ENCODE data around the gene DYNC1I1.

Gene DYNC1I1

DNA sequence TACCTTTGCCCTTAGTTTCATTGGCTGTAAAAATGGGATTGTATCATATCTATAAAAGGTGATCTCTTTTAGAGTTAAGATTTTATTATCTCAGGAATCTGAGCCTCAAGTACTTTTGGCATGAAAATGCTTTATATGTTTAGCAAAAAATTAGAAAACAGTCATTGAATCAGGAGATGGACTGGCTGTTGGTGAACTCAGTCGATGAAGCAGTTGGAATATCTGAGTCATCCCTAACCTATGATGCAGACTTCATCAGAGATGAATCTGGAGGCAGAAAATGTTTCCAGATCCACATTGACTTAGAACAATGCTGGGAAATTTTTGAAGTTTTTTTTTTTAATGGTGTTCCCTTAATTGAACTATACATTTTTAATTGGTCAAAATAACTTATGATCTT, 321.1 kb downstream of the DYNC1I1 start:
- no peak for DNase-seq

DNA sequence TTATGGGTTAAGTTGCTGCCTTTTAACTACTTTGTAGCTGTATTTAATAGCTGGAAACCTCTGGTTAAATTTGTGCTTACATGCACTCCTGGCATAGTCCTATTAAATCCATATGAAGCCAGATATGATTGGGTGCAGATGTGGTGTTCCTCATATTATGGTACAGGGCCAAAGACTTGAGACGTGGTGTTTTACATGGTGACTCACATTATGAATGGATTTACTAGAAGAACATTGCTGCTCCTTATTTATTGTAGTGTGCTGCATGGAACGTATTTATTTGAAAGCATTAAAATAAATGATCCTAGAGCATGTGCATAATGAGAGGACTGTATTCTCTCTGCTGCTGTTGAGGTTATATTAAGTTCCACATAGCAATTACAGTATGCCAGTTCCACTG, 325.5 kb downstream of the DYNC1I1 start:
- DNase-seq: no peak

DNA sequence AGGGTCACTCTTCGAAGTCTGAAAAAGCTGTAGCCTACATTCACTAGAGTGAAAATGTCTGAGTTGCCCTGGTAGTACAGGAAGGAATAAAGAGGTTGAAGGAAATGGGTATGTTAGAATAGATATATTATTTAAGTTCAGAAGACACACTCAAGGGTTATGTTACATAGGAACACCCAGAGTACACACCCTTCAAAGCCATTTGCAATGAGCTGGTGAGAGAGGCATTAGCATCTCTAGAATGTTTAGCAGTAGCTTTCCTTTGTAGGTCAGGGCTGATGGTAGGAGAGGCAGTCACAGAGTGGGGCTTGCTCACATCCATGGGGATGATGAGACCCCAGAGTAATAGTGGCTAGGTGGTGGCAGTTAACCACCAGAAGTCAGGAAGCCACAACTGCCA, 328.4 kb downstream of the DYNC1I1 start:
- no peak for DNase-seq

DNA sequence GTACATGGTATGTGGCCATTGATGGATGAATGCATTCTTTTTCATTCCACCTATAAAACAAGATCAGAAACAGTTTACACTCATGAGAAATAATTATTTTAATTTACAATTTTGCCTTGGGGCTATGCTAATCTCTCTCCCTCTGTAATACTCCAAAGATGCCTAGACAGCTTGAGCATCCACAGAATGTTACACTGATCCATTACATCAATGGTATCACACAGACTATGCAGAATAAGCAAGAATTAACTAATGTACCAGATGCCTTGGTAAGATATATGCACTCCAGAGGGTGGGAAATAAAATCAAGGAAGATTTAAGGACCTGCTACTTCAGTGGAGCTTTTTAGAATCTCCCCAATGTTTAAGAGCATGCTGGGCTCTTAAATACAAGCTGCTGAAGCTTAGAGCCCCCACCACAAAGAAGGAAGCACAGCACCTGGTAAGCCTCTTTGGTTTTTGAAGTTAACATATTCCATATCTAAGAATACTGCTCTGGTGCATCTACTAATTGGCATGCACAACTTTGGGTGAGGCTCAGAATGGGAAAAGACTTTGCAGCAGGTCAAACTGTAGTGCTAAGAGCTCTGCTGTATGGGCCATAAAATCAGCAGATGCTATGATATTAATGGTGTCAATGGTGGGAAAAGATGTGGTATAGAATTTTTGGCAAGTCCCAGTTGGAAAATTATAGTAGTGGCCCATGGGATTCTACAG, 329.9 kb downstream of the DYNC1I1 start:
- DNase-seq: no peak

- no peak for DNase-seq
Observed at GRCh38 chr7:96104984-96105383, 332.6 kb downstream of the DYNC1I1 start.

DNA sequence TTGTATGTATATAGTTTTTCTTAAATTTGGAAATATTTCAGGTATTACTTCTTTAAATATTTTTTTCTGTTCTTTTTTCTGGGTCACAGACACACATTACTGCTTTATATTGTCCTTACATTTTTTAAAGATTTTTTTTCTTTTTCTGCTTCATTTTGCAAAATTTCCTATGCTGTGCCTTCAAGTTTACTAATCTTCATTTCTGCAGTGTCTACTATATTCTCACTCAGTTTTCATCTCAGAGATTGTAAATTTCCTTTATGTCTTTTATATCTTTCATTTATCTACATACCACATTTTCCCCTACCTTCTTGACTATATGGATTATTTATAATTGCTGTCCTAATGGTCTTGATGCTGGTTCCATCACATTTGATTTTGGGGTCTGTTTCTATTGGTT, 339.1 kb downstream of the DYNC1I1 start:
- no peak for DNase-seq

DNA sequence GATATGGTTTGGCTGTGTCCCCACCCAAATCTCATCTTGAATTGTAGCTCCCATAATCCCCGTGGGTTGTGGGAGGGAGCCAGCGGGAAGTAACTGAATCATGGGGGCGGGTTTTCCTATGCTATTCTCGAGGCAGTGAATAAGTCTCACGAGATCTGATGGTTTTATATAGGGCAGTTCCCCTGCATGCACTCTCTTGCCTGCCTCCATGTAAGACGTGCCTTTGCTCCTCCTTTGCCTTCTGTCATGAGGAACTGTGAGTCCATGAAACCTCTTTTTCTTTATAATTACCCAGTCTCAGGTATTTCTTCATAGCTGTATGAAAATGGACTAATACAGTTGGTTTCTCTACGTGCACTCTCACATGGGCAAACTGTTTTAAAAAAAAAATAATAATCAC, 341.8 kb downstream of the DYNC1I1 start:
- no peak for DNase-seq

DNA sequence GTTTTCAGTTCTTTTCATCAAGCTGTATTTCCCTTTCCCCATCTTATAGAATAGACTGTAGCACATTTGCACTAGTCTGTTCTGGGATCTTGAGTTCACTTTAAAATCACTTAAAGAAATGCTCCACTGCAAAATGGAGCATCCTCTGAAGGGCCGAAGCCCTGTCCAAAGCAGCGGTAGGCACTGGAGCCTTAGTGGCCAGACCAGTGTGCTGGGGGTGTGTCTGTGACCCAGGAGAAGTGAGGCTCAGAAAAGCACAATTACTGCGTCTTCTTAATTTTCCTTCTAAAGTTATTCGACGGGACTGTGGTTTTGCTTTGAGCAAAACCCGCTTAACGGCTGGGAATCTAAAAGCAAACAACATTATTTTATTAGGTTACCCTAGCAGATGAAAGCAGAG, 343.8 kb downstream of the DYNC1I1 start:
- no peak for DNase-seq

- DNase-seq: no peak
Observed at GRCh38 chr7:96118449-96119001, 346.2 kb downstream of the DYNC1I1 start.

DNA sequence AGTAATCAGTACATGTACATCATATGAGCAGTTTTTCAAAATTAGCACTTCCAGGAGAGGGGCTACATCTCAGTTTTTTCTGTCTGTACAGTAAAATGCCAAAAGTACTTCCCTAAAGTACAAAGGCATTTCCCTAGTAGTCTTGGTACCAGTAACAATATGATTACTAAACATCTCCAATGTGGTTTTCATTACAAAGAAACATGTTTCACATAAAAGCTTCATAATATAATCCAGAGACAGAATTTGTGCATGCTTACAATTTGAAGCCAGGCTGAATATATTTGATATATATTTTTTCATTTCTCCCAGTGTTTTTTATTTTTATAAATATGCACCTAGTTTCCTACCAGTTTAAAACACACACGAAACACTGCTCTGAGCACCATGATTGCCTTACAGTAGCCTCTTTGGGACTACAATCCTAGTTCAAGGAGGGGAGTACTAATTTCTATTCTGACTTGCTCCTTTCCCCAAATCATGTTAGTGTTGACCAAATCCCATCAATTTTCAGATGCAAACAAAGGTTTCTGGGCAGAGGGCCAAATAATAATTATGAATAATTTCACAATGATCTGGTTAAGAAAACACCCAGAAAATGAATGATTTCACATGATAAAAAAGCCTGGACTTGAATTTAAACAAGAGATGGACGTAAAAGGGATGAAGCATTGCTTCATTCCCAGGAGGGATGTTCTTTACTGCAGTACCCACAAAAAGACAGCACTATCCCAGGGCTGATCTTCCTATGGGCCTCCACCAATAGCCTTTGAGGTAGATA, 348.3 kb downstream of the DYNC1I1 start:
- no peak for DNase-seq

DNA sequence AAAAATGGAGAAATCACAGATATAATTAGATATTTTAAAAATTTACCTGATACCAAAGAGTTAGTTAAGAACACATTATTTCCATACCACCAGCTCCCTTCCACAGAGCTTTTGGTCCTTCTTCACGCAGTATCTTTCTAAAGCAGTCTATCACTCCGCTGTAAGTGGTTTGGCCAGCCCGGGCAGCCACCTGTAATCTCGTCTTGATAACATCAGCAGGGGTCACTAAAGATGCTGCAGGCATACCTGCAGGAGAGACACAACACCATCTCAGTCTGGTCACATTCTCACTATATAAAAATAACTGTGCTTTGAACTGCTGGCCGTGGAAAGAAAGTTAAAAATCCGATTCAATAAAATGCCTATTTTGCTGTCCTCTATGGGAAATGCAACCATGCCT, 349.4 kb downstream of the DYNC1I1 start:
- no peak for DNase-seq

DNA sequence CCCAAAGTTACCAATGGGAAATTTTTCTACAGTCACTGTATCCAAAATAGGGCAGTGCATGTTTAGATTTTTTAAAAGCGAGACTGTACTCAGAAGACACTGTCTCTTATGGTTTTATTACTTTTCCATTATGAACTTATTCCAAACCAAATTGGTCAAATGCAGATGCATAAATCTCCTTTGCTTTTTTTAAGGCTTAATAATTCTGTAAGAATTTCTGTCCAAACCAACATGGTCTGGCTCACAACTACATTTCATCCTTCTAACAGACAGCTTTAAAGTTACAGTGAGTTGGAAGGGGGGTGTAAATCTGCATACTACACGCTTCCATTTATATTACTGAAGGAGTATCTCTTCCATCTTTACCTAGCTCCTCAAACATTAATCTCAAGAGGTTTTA, 350.4 kb downstream of the DYNC1I1 start:
- DNase-seq: no peak

- no peak for DNase-seq
Observed at GRCh38 chr7:96126382-96126781, 354.0 kb downstream of the DYNC1I1 start.

DNA sequence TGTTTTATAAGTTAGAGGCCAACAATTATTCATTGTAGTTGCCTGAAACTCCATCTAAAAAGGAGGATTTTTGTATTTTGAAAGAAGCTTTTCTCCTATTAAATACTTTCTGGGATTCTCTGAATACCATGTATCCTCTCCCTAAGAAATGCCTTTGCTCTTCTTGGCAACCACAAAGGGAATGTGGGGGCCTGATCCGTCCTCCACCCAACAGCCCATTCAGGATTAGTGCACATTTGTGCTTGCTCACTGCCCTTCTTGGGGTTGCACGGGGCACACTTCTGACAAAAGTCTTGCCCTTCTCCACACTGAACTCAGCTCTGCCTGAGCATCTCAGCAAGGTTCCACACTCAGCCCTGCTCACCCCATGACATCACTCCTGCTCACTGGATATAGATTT, 355.4 kb downstream of the DYNC1I1 start:
- DNase-seq: no peak

DNA sequence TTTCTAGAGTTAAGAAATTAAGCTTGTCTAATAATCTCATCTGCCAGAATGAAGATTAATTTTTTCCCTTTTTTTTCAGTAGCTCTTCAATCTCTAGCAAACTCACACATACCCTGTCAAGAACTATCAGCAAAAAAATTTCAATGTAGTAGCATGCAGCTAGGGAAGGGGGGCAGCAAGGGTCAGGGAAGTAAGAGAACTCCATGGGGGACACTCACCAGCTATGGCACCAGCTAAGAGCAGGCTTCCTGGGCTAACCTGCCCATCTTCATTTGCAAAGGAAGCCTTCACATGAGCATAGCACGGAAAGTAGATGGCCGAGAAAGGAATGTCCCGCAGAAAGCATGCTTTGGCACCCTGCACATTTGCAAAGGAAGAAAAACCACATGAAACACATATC, 359.2 kb downstream of the DYNC1I1 start:
- peak in 1 of 2 donors; percentile 1 for DNase-seq

DNA sequence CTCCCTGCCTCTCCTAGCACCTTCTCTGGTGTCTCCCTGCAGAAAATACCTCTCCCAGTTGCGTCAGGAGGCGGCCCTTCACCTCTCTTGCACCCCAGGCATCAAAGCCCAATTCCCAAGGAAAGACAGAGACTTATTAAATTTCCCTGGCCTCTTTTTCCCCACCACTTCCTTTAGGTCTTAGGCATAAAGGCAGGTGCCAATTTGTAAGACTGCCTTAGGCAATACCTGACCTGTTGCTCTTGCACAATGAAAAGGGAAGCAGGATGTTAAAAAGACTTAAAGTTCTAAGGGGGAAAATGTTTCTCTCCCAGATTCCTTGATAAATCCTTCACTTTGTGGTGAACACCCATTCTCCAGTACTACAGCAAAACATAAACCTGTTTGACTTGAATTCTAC, 362.9 kb downstream of the DYNC1I1 start:
- no peak for DNase-seq

DNA sequence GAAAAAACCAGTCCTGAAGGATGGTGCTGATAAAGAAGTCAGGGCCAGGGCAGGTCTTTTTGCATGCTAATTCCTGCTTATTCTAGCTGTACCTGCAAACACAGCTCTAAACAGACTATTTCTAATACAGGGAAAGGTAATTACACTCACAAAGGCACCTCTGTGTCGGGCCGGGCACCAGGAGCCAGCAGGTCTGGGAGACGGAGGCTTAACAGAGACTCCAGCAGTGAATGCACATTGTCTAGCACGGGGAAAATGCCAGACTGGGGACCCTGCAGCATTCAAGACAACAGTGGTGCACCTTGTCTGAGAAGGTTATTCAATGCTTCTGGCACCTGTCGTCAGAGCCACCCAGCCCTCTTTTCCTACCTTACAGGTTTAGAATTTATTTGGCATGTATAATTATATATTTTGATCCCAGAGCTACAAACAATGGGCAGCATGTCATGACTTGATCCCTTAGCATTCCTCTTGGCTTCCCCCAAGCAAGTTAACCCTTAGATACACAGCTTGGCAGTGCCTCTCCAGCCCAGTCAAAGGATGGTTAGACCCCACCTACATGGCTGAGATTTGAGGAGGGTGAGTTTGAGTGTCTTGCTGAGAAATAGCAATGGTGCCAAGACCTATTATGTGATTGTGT, 364.4 kb downstream of the DYNC1I1 start:
- DNase-seq: no peak

DNA sequence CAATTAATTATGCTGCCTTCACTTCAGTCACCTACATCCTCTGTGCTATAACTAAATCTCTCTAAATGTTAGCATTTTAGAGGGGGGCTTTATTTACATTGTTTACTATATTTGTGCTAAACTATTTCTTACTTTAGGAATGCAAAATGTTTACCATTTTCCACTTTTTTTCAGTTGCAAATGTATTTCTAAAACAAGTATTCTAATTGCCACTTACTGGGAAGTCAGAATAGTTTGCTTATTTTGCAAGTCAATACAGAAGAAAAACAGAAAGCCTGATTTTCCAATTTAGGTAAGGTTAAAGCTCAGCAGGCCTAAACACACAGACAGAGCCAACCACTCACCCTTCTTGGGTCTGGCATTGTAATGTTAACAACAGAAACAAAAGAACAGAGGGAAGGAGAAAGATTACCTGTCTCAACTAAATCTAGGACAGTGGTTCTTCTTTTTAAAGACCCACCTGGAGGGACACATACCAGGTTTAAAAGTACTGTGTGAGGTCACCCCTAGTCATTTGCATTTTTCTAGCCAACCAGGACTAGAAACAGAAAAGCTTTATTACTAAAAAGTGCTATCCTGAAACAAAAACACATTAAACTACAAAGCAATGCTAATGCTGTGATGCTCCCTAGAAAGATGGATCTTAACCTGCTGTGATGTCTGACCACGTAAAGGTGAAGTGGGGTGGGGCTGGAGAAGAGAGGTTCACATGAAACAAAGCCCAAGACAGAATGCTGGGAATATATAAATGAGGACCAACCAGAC, 371.3 kb downstream of the DYNC1I1 start:
- DNase-seq: no peak

- DNase-seq: no peak
Observed at GRCh38 chr7:96144260-96144526, 371.8 kb downstream of the DYNC1I1 start.
